Adipocyte (in vitro differentiated cells): ENCODE data around the gene PRKAR2A.
"Not testable (repeated sequence)": the region's sequence is repeated elsewhere in the genome, so short reads cannot be mapped to it uniquely, and the experiment has no call there.

Experiments
- DNase-seq: peaks from one replicate; pipeline ENCODE4 v3.0.0-alpha.2; 2015; ENCODE audit warnings: low read depth
- H3K27me3 ChIP-seq: replicated peaks from 2 replicates; pipeline ENCODE4 v1.7.0; 2013; ENCODE audit warnings: mild to moderate bottlenecking, low read length, moderate library complexity; ENCODE audit not compliant: control insufficient read depth, insufficient read depth
- H3K36me3 ChIP-seq: 2 replicates; pipeline ENCODE4 v1.7.0; 2013; ENCODE audit warnings: low read length, mild to moderate bottlenecking, moderate library complexity; ENCODE audit not compliant: control insufficient read depth, insufficient read depth, severe bottlenecking
- H3K4me1 ChIP-seq: 2 replicates; pipeline ENCODE4 v1.7.0; 2013; ENCODE audit warnings: mild to moderate bottlenecking, low read length, moderate library complexity; ENCODE audit not compliant: control insufficient read depth, insufficient read depth
- H3K4me3 ChIP-seq: 2 replicates; pipeline ENCODE4 v1.7.0; 2013; ENCODE audit warnings: mild to moderate bottlenecking, low read length, moderate library complexity
- H3K9ac ChIP-seq: 2 replicates; pipeline ENCODE4 v1.7.0; 2013; ENCODE audit warnings: mild to moderate bottlenecking, low read length, moderate library complexity
- H3K9me3 ChIP-seq: 2 replicates; pipeline ENCODE4 v1.7.0; 2013; ENCODE audit warnings: mild to moderate bottlenecking, low read length, moderate library complexity; ENCODE audit not compliant: control insufficient read depth

Gene PRKAR2A

DNA sequence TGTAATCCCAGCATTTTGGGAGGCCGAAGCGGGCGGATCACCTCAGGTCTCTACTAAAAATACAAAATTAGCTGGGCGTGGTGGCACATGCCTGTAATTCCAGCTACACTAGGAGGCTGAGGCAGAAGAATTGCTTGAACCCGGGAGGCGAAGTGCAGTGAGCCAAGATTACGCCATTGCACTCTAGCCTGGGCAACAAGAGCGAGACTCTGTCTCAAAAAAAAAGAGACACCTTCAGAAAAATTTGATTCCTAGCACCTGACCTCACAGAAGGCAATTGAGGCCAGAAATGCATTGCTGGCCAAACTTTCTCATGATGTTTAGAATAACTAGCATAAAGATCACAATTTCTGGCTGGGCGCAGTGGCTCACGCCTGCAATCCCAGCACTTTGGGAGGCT lies 106.4 kb downstream of the PRKAR2A start:
- H3K4me3 ChIP-seq, H3K9me3 ChIP-seq, H3K27me3 ChIP-seq, DNase-seq: not testable (repeated sequence)
- Histone ChIP-seq H3K9ac (peak overlapping the region; percentile 86), H3K36me3 (peaks cover 15% of the 10 kb centered on the region), H3K4me1 (peaks cover 57% of the 10 kb centered on the region)

- peaks cover 64% of the 10 kb centered on the region for H3K4me1 ChIP-seq
- H3K9ac ChIP-seq = peak overlapping the region; percentile 86
- H3K36me3 ChIP-seq = peaks cover 4% of the 10 kb centered on the region
- H3K4me3 ChIP-seq = peak overlapping the region; percentile 59
- H3K27me3 ChIP-seq = no peaks in the 10 kb centered on the region
- DNase-seq = peak; percentile 92
- H3K9me3 ChIP-seq = peaks cover under 1% of the 10 kb centered on the region
Measured at GRCh38 chr3:48739955-48740823, 107.5 kb downstream of the PRKAR2A start.

DNA sequence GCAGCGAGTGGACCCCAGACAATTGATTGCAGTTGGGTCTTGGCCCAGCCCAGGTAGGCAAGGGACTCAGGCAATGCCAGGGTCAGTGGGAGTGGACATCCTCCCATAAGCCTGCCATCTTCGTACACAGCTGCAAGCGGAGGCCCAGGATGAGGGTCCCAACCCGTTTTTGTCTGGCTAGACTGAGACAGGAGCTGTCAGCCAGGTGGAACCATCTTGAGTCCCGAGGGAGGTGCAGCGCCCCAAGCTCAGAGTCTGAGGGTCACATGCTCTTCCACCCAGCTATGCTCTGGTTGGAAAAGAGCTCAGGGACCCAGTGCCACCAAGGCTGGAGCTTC lies 108.1 kb downstream of the PRKAR2A start:
- Histone ChIP-seq H3K9ac (peak overlapping the region; percentile 86), H3K4me1 (peaks cover 66% of the 10 kb centered on the region), H3K4me3 (no peak overlapping the region), H3K36me3 (peaks cover 2% of the 10 kb centered on the region), H3K9me3 (no peaks in the 10 kb centered on the region), H3K27me3 (no peaks in the 10 kb centered on the region)
- no peak for DNase-seq

DNA sequence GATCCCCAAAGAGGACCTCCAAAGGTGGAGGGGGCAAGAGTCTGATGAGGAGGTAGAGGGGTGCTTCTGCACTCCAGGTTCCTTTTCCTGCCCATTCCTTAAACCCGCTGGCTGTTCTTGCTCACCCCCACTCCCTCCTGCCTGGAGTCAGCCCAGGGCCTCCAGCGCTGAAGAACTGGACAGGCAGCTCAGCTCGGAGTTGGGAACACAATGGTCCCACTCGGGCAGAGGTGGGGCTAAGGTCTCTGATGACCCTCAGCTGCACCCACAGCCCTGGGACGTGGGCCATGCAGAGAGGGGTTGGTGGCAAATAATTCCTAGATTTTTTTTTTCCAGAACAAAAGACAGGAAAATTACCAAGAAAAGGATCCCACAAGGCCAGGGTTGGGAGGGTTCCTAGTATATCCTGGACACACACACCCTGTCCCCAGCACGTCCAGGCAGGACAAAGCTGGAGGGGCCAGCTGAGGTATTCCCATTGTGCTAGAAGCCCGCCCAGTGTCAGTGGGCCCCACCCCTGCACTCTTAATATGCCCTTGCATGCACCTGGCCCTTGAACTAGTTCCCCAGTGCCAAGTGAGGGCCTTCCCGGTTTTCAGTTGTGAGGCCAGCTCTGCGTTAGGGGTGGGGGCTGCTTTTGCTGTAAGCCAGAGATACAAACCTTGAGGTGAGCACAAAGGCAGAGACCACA lies 108.6 kb downstream of the PRKAR2A start:
- Histone ChIP-seq H3K9me3 (no peaks in the 10 kb centered on the region), H3K36me3 (no peaks in the 10 kb centered on the region), H3K9ac (peak overlapping the region; percentile 86), H3K4me3 (no peak overlapping the region), H3K4me1 (peaks cover 66% of the 10 kb centered on the region), H3K27me3 (no peaks in the 10 kb centered on the region)
- no peak for DNase-seq

DNA sequence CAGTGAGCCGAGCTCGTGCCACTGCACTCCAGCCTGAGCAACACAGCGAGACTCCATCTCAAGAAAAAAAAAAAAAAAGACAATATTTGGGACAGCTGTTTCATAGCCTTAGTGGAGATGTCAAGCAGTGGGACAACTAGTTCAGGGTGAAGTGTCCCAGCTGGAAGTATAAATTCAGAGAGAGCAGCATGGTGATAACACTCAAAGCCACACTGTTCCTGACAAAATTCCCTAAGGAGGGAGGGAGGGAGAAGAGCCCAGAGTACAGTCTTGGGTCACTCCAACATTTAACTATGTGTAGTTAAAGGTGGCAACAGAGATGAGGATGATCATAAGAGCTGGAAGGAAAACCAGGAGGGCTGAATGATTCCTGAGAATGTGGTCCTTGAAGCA lies 109.5 kb downstream of the PRKAR2A start:
- Histone ChIP-seq H3K4me1 (peaks cover 66% of the 10 kb centered on the region), H3K9ac (peak overlapping the region; percentile 86), H3K9me3 (no peaks in the 10 kb centered on the region), H3K4me3 (no peak overlapping the region), H3K36me3 (no peaks in the 10 kb centered on the region), H3K27me3 (no peaks in the 10 kb centered on the region)
- no peak for DNase-seq

DNA sequence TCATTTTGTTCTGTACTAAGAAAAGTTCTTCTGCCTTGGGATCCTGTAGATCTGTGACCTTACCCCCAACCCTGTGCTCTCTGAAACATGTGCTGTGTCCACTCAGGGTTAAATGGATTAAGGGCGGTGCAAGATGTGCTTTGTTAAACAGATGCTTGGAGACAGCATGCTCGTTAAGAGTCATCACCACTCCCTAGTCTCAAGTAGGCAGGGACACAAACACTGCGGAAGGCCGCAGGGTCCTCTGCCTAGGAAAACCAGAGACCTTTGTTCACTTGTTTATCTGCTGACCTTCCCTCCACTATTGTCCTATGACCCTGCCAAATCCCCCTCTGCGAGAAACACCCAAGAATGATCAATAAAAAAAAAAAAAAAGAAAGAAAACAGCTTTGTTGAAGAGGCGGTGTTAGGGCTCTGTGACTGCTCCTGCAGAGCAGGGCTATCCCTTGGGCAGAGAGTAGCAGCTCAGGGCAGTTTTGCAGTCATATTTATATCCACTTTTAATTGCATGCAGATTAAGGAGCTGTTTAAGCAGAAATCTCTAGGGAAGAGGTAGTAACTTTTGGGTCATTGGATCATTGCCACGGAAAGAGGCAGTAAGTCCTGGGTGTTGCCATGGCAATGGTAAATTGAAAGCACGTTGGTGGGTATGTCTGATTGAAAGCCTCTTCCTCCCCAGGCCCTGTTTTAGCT lies 112.5 kb downstream of the PRKAR2A start:
- Histone ChIP-seq H3K9ac (peak overlapping the region; percentile 73), H3K4me3 (peak overlapping the region; percentile 33), H3K4me1 (peaks cover 45% of the 10 kb centered on the region)
- H3K36me3 ChIP-seq, H3K27me3 ChIP-seq, H3K9me3 ChIP-seq: not testable (repeated sequence)
- DNase-seq = peak; percentile 43

GRCh38 chr3:48734541-48734940 lies 113.1 kb downstream of the PRKAR2A start:
- peaks cover 40% of the 10 kb centered on the region for H3K4me1 ChIP-seq
- not testable (repeated sequence) for H3K4me3 ChIP-seq, H3K27me3 ChIP-seq, DNase-seq, H3K9me3 ChIP-seq, H3K36me3 ChIP-seq, H3K9ac ChIP-seq

DNA sequence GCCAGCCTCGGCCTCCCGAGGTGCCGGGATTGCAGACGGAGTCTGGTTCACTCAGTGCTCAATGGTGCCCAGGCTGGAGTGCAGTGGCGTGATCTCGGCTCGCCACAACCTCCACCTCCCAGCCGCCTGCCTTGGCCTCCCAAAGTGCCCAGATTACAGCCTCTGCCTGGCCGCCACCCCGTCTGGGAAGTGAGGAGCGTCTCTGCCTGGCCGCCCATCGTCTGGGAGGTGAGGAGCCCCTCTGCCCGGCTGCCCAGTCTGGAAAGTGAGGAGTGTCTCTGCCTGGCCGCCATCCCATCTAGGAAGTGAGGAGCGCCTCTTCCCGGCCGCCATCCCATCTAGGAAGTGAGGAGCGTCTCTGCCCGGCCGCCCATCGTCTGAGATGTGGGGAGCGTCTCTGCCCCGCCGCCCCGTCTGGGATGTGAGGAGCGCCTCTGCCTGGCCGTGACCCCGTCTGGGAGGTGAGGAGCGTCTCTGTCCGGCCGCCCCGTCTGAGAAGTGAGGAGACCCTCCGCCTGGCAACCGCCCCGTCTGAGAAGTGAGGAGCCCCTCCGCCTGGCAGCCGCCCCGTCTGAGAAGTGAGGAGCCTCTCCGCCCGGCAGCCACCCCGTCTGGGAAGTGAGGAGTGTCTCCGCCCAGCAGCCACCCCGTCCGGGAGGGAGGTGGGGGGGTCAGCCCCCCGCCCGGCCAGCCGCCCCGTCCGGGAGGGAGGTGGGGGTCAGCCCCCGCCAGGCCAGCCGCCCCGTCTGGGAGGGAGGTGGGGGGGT lies 113.7 kb downstream of the PRKAR2A start:
- H3K4me3 ChIP-seq, H3K9me3 ChIP-seq, H3K9ac ChIP-seq, H3K27me3 ChIP-seq, H3K36me3 ChIP-seq, DNase-seq: not testable (repeated sequence)
- peaks cover 34% of the 10 kb centered on the region for H3K4me1 ChIP-seq

- no peak overlapping the region for H3K9ac ChIP-seq
- no peak for DNase-seq
- no peak overlapping the region for H3K4me3 ChIP-seq
- peaks cover 10% of the 10 kb centered on the region for H3K4me1 ChIP-seq
- H3K27me3 ChIP-seq = no peaks in the 10 kb centered on the region
- no peaks in the 10 kb centered on the region for H3K36me3 ChIP-seq
- no peaks in the 10 kb centered on the region for H3K9me3 ChIP-seq
Measured at GRCh38 chr3:48727511-48727910, 120.2 kb downstream of the PRKAR2A start.

DNA sequence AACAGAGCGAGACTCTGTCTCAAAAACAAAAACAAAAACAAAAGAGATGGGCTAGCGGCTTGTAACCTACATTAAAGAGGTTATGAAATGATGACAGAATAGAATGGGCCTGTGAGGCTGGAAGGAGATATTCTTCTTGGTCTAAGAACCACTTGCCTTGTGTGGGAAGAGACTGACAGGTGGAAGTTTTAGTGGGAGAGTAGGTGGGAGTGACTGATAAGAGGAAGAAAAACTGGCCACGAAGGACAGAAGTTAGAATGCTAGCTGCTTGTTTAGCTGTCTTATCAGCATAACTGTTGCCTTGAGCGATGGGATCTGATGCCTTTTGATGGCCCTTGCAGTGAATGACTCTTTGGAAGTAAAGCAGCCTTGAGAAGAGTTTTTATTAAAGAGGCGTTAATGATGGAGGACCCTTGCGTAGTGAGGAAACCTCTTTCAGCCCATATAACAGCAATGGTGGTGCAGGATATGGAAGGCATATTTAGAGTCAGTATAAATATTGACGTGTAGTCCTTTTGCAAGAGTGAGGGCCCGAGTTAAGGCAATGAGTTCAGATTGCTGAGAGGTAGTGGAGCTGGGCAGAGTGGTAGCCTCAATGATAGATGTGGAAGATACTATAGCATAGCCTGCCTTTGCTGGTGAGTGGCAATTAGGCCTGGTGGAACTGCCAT lies 122.4 kb downstream of the PRKAR2A start:
- H3K9ac ChIP-seq, H3K4me3 ChIP-seq, H3K36me3 ChIP-seq, DNase-seq, H3K27me3 ChIP-seq, H3K4me1 ChIP-seq, H3K9me3 ChIP-seq: not testable (repeated sequence)
